ENCODE results near the gene GNAZ. TPM values are rescaled to one million over a fixed set of nuclear protein-coding genes. Genes with fewer than 3 reads are reported as not detected.

Gene GNAZ
- total and polyA plus RNA-seq, 2 of the 8 experiments (the other 6 are each of a cell fraction or from before 2014, with no cell fraction given) = 6.6 to 9.6 TPM

DNA sequence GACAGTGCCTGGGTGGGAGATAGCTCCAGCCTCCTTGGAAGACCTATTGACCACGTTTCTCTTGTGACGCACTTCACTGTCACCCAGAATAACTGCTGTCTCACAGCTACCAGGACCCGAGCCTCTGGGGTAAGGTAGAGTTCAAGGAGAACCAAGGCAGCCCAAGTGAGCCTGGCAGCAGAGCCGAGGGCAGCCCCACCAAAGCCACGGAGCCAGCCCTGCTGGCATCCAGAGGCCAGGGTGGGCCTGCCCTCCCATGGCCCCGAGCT is 38.7 kb downstream of the GNAZ start:
- no peak overlapping the region for H2BK15ac ChIP-seq (ENCODE audit: low read length)
- no peak overlapping the region for H2AK5ac ChIP-seq (ENCODE audit: low read depth, low read length)
- no peaks in the 10 kb centered on the region for H3K9me3 ChIP-seq (ENCODE audit: insufficient read depth in 2 of 2, low read depth in 1 of 2, low read length in 1 of 2)
- no peak overlapping the region for H3K4ac ChIP-seq (replicated peaks; ENCODE audit: insufficient read length, low read depth, low read length)
- no peak overlapping the region for H4K5ac ChIP-seq (ENCODE audit: insufficient read length, low read depth, low read length)
- ChIA-PET POLR2A (ENCODE audit: partially characterized antibody) (no interaction called here), CTCF (ENCODE audit: partially characterized antibody) (interaction anchor here (0.8 to 3.9 kb wide), 8 partner anchors 12 to 646 kb away, joined by 3 to 32 read pairs (median 4); partner anchors contain the start of gene GNAZ)
- H3K4me3 ChIP-seq (ENCODE audit: extremely low read depth in 1 of 4, insufficient read depth in 2 of 4, low read depth in 3 of 4, low read length in 4 of 4) = no peak overlapping the region
- no peak overlapping the region for H2BK20ac ChIP-seq (ENCODE audit: low read length)
- no peak overlapping the region for H3K9ac ChIP-seq (replicated peaks in 1 of 4; ENCODE audit: extremely low read depth in 1 of 4, low read depth in 3 of 4, low read length in 3 of 4)
- no peak overlapping the region for H3K56ac ChIP-seq (replicated peaks; ENCODE audit: insufficient read length, low read depth, low read length)
- no peaks in the 10 kb centered on the region; a peak in 1 of 7 replicates for H3K4me1 ChIP-seq (replicated peaks in 1 of 4; ENCODE audit: control insufficient read depth in 3 of 4, insufficient read depth in 4 of 4, low read length in 3 of 4)
- H4K8ac ChIP-seq (ENCODE audit: extremely low read depth, insufficient read depth, low read length) = no peak overlapping the region
- no peak overlapping the region for H2BK120ac ChIP-seq (replicated peaks; ENCODE audit: low read depth, low read length)
- H3K18ac ChIP-seq (ENCODE audit: extremely low read depth, low read length) = no peak overlapping the region
- no peaks in the 10 kb centered on the region for H3K79me1 ChIP-seq (ENCODE audit: low read depth, low read length)
- 89% methylated on average over 5 of the region's 6 CpGs; no CpG with 5 or more reads in 1 of the 2 experiments for WGBS, 2 experiments (ENCODE audit: extremely low coverage in 1 of 2, insufficient coverage in 1 of 2, insufficient read length in 1 of 2, insufficient replicate concordance in 2 of 2, low coverage in 1 of 2, low lambda C conversion rate in 2 of 2, missing lambda C conversion rate in 1 of 2)
- H3K23me2 ChIP-seq (ENCODE audit: low read depth, low read length) = no peaks in the 10 kb centered on the region
- H2AFZ ChIP-seq (ENCODE audit: low read length) = no peak overlapping the region
- DNase-seq (ENCODE audit: low read depth in 1 of 2, low spot score in 2 of 2) = no peak
- FAIRE-seq = no peak
- no peak overlapping the region for H3K23ac ChIP-seq (ENCODE audit: insufficient read length)
- no peak overlapping the region for H4K91ac ChIP-seq (replicated peaks; ENCODE audit: insufficient read length, low read length)
- no peak overlapping the region for H2BK12ac ChIP-seq (ENCODE audit: low read depth, low read length)
- no peak overlapping the region for H3K14ac ChIP-seq (ENCODE audit: insufficient read length)
- no peak overlapping the region for H3K27ac ChIP-seq (ENCODE audit: low read depth, low read length)
- H2BK5ac ChIP-seq (ENCODE audit: low read depth, low read length) = no peak overlapping the region
- H3K79me2 ChIP-seq (ENCODE audit: control insufficient read depth in 1 of 2, insufficient read depth in 2 of 2, low read length in 2 of 2) = no peaks in the 10 kb centered on the region
- TF ChIP-seq RFX5 (IDR thresholded peaks at IDR 0.05; ENCODE audit: borderline replicate concordance, low read depth, low read length) = no peak
- TF ChIP-seq JUND (IDR thresholded peaks at IDR 0.05; ENCODE audit: low read length) = no peak
- no peak for TF ChIP-seq SIN3A (conservative IDR thresholded peaks at IDR 0.05 in 1 of 2, IDR thresholded peaks at IDR 0.05 in 1 of 2; ENCODE audit: low read depth in 1 of 2, low read length in 2 of 2)
- no peak for TF ChIP-seq TAF7 (optimal IDR thresholded peaks at IDR 0.05; ENCODE audit: borderline replicate concordance, low read depth, low read length)
- TF ChIP-seq SP2 (IDR thresholded peaks at IDR 0.05; ENCODE audit: low read length) = no peak
- TF ChIP-seq RNF2 (IDR thresholded peaks at IDR 0.05; ENCODE audit: borderline replicate concordance, low read depth, low read length, missing control alignments, poor library complexity, severe bottlenecking) = no peak
- TF ChIP-seq CBX8 (IDR thresholded peaks at IDR 0.05; ENCODE audit: borderline replicate concordance, low read depth, low read length) = no peak
- TF ChIP-seq HDAC2 (IDR thresholded peaks at IDR 0.05; ENCODE audit: borderline replicate concordance in 1 of 2, low read depth in 2 of 2, low read length in 2 of 2) = no peak
- TF ChIP-seq RXRA (IDR thresholded peaks at IDR 0.05; ENCODE audit: insufficient read depth, low read depth, low read length) = no peak
- TF ChIP-seq, protein P1, sequence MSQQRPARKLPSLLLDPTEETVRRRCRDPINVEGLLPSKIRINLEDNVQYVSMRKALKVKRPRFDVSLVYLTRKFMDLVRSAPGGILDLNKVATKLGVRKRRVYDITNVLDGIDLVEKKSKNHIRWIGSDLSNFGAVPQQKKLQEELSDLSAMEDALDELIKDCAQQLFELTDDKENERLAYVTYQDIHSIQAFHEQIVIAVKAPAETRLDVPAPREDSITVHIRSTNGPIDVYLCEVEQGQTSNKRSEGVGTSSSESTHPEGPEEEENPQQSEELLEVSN (IDR thresholded peaks at IDR 0.05) = no peak
- no peak for TF ChIP-seq TEAD4 (IDR thresholded peaks at IDR 0.05; ENCODE audit: low read depth, low read length)
- TF ChIP-seq JUN (IDR thresholded peaks at IDR 0.05; ENCODE audit: low read depth, low read length) = no peak
- TF ChIP-seq NRF1 (IDR thresholded peaks at IDR 0.05; ENCODE audit: low read depth, low read length) = no peak
- no peak overlapping the region for H3K4me2 ChIP-seq (ENCODE audit: insufficient read depth in 1 of 2, low read depth in 2 of 2, low read length in 2 of 2)
- no peaks in the 10 kb centered on the region for H3K36me3 ChIP-seq (ENCODE audit: control insufficient read depth in 2 of 4, insufficient read depth in 4 of 4, low read length in 3 of 4)
- no peaks in the 10 kb centered on the region; a peak in 3 of 7 replicates for H3K27me3 ChIP-seq (replicated peaks in 1 of 4; ENCODE audit: control insufficient read depth in 3 of 4, extremely low read depth in 1 of 4, insufficient read depth in 3 of 4, low read length in 3 of 4)
- H4K20me1 ChIP-seq (replicated peaks in 1 of 2; ENCODE audit: control insufficient read depth in 1 of 2, insufficient read depth in 2 of 2, low read length in 2 of 2) = peaks cover 3 to 20% of the 10 kb centered on the region in 2 experiments
